Mucosa of gallbladder (tissue), 1 donor: ENCODE data around the gene FALEC. TPM values are rescaled to one million over a fixed set of nuclear protein-coding genes. Genes with fewer than 3 reads are reported as not detected.

Experiments used
- DNase-seq: peaks from one replicate; pipeline ENCODE4 v3.0.0-alpha.2; 2020; ENCODE audit warnings: low spot score
- total RNA-seq: library from RNA; stranded (reverse); gene quantifications from one replicate; pipeline ENCODE4 v1.2.1, GENCODE V29; 2021
- donor health status: DM: no; HTN: no; CAD: no.

FALEC gene
- total RNA-seq, 1 donor from 2014 or later, result 1.1 TPM

GRCh38 chr1:150511985-150512660 lies 3.4 kb upstream of the FALEC start:
- no peak for DNase-seq

GRCh38 chr1:150512846-150513245 lies 2.7 kb upstream of the FALEC start:
- DNase-seq, result no peak

- no peak for DNase-seq
Measured at GRCh38 chr1:150513351-150513791, 2.2 kb upstream of the FALEC start.

DNA sequence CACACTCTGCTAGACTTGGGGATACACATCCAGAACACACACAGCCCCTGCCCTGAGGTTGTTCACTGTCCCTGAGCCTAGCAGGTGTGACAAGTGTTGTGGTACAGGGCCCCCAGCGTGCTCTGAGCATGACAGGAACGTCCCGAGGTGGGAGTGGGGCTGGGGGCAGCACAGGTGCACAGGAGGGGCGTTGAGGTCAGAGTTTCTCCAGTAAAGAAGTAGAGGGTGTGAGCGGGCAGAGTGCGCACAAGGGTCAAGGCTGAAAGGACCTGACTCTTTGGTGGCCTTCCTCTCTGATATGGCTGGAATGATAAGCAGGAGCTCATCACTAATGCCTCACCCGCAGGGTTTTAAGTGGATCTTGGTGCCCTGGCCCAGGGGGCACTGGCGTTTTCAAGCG lies 1.3 kb upstream of the FALEC start:
- DNase-seq, result no peak

- DNase-seq, result no peak
Measured at GRCh38 chr1:150514913-150515327, 632 bp upstream of the FALEC start.

- DNase-seq, result no peak
Measured at GRCh38 chr1:150516050-150516591, 569 bp downstream of the FALEC start.

DNA sequence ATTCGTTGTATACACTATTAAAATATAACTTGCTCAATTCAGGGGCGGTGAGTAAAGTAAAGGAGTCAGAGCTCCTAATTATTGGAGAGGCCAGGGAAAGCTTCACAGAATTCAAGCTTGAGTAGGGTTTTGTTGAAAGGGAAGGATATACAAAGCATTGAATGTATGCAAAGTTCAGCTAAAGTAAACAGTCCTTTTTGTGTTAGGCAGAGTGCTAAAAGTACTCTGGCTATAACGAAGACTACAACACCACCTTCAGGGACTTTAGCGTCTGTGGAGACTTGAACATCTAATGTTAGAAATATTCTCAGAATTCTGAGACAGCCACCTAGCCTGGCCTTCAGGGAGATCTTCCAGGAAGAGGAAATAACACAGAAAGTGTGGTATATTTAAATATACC lies 1.1 kb downstream of the FALEC start:
- DNase-seq, result no peak

DNA sequence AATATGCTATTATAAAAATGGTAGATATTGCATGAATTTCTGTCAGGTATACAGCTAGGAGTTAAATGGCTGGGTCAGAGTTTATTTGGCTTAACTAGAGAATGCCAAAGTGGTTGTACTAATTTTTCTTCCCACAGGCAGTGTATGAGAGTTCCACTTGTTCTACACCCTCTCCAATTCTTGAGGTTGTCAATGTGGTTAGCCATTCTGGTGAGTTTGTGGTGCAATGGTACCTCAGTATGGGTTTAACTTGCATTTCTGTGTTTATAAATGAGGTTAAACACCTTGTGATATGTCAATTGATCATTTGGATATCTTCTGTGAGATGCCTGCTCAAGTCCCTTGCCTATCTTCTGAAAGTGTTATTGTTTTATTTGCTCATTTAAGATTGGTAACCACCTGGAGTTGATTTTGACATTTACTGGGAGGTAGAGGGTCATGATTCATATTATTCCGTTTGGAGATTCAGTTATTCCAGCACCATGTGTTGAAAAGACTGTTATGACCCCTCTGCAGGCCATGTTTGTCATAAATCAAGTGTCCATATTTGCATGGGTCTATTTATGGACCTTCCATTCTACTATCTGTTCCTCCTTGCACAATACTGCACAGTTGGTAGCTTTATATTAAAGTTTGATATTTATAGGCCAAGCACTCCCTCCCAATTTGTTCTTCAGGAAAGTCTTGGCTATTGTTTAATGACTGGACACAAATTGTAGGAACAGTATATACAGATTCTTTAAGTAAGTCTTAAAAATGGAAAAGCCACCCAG lies 5.8 kb downstream of the FALEC start:
- no peak for DNase-seq

DNA sequence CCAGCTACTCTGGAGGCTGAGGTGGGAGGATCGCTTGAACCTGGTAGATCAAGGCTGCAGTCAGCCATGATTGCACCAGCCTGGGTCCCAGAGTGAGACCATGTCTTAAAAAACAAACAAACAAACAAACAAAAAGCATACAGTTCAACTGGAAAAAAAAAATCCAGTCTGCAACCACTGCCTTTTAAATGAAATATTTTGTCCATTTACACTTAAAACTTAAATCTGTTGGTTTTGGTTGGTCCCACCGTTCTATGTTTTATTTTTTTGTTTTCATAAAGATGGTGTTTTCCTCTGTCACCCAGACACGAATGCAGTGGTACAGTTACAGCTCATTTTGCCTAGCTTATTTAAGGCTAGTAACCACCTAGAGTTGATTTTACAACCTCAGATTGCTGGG lies 9.8 kb downstream of the FALEC start:
- no peak for DNase-seq

- no peak for DNase-seq
Measured at GRCh38 chr1:150528196-150528595, 12.6 kb downstream of the FALEC start.

DNA sequence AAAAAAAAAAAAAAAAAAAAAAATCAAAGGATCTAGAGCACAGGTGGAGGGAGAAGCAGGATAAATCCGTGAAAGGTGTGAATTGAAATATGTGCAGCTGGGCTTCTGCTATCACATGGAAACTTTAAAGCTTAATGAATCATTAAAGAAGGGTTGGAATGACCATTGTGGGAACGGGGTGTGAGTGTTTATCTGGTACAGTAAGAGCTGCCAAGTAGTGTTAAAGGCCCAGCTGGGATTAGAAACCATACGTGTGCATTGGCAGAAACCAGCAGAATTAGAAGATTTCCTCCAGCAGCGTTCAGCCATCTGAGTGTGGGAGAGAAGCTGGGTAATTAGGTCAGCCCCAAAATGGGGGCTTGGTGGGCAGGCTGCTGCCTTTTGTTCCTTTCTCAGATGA lies 13.5 kb downstream of the FALEC start:
- peak; percentile 55 for DNase-seq

GRCh38 chr1:150530491-150531159 lies 15.1 kb downstream of the FALEC start:
- DNase-seq, result no peak

- DNase-seq, result no peak
Measured at GRCh38 chr1:150532860-150533259, 17.3 kb downstream of the FALEC start.

- DNase-seq, result no peak
Measured at GRCh38 chr1:150534002-150534401, 18.4 kb downstream of the FALEC start.

GRCh38 chr1:150535511-150536287 lies 20.1 kb downstream of the FALEC start:
- no peak for DNase-seq

- no peak for DNase-seq
Measured at GRCh38 chr1:150536836-150537731, 21.5 kb downstream of the FALEC start.

DNA sequence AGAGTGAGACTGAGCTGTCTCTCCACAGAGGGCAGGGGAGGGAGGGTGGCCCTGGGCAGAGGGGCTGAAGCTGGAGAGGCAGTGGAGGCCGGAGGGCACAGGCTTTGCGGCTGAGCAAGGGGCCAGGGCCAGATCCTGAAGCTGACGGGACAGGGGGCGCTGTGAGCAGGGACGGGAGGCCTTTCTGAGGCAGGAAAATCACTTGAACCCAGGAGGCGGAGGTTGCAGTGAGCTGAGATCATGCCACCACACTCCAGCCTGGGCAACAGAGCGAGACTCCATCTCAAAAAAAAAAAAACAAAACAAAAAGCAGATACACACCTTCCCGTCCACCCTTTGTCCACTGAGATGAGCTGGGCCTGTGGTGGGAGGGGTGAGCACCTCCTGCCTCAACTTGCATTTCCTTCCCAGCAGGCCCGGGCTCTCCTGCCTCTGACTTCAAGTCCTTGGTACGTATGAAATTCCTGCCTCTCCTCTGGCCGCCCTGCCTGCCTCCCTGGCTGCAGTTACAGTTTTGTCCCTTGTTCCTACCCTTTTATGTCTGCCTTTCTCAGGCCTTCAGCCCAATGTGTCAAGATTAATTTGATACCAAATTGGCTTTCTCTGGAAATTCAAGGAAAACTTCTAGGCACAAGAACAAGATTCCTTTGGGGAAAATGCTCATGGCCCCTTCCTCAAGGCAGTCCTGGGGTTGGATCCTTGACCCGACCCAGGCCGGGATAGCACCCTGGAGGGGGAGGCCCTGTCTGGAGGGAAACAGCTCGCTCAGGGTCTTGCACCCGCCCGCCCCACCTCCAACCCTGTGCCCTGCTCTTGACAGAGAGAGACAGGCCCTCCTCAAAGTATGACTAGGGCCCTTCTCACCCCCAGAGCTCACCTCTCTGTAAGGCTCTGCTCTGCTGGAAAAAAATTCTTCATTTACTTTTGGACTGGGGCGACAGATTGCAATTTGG lies 22.5 kb downstream of the FALEC start:
- no peak for DNase-seq

GRCh38 chr1:150543500-150544143 lies 28.1 kb downstream of the FALEC start:
- DNase-seq, result no peak

DNA sequence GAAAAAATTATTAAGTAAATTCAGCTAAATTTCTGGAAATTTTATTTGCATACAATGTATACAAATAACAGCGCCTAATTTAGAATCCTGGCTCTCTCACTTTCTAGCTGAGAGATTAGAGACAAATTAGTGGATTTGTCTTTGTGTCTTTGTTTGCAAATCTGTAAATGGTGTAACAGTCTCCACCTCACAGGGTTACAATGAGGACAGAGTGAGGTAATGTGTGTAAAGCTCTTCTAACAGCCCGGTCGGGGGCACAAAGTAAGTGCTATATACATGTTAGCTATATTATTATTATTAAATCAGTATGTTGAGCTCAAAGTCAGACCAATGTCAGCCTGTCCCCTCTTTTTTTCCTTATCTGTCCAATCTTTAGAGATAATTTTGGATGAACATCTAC lies 28.7 kb downstream of the FALEC start:
- DNase-seq, result no peak
